HEK293T (cell line): ENCODE measurements around the gene LMAN1L.

Experiments used
- ARNT ChIP-seq: fragments of 450-650 bp; IDR thresholded peaks from 2 replicates; pipeline ENCODE4 v1.6.1; 2017; ENCODE audit warnings: mild to moderate bottlenecking
- BHLHE40 ChIP-seq: fragments of 450-650 bp; IDR thresholded peaks from 2 replicates; pipeline ENCODE4 v1.6.1; 2016; ENCODE audit warnings: mild to moderate bottlenecking, moderate library complexity, borderline replicate concordance
- CTBP1 ChIP-seq: fragments of 450-650 bp; IDR thresholded peaks from 2 replicates; pipeline ENCODE4 v1.6.1; 2016; ENCODE audit warnings: borderline replicate concordance
- FOXA1 ChIP-seq: fragments of 450-650 bp; IDR thresholded peaks from 2 replicates; pipeline ENCODE4 v1.6.1; 2016; ENCODE audit warnings: mild to moderate bottlenecking
- FOXK2 ChIP-seq: fragments of 450-650 bp; IDR thresholded peaks from 2 replicates; pipeline ENCODE4 v1.6.1; 2016; ENCODE audit warnings: mild to moderate bottlenecking
- NFRKB ChIP-seq: fragments of 450-650 bp; IDR thresholded peaks from 2 replicates; pipeline ENCODE4 v1.6.1; 2016; ENCODE audit warnings: mild to moderate bottlenecking, moderate library complexity
- SP1 ChIP-seq: fragments of 450-650 bp; IDR thresholded peaks from 2 replicates; pipeline ENCODE4 v1.6.1; 2017

GRCh38 chr15:74835312-74835823, 22.7 kb downstream of the LMAN1L start:
- TF ChIP-seq BHLHE40 (no peak), ARNT (no peak), FOXA1 (no peak), FOXK2 (no peak), NFRKB (no peak), SP1 (no peak), CTBP1 (no peak)
